Measurements from ENCODE around the gene ZCCHC24. TPM values are rescaled to one million over a fixed set of nuclear protein-coding genes. Genes with fewer than 3 reads are reported as not detected.

Gene ZCCHC24
- polyA plus RNA-seq, 1 of the 3 experiments (the other 2 are of a cell fraction) = 15.8 TPM

DNA sequence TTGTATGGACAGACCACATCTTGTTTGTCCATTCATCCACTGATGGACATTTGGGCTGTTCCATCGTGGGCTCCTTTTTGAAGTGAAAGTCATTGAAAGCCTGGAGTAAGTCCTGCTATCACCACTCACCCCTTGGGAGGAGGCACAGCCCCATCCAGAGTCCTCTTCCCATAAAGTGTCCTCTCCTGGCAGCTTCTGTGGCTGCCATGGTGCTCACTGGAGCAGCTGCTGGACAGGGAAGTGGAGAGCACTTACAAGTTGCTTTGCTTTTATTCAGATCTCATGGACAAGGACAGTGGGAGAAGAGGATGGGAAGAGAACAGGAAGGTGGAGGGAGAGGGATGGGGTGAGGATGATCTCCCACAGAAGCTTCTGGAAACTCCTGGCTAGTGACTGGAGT is 48.4 kb upstream of the ZCCHC24 start:
- no peak overlapping the region for H3K9ac ChIP-seq
- no peaks in the 10 kb centered on the region for H3K9me3 ChIP-seq
- no peak for DNase-seq
- H3K36me3 ChIP-seq (replicated peaks in 1 of 2; ENCODE audit: control insufficient read depth in 1 of 2, insufficient read depth in 2 of 2, low read length in 1 of 2) = no peaks in the 10 kb centered on the region
- H2AFZ ChIP-seq (ENCODE audit: low read depth) = no peak overlapping the region
- H4K20me1 ChIP-seq (ENCODE audit: insufficient read depth) = no peaks in the 10 kb centered on the region
- H3K4me2 ChIP-seq = no peak overlapping the region
- no peaks in the 10 kb centered on the region for H3K9me2 ChIP-seq
- no peaks in the 10 kb centered on the region for H3K79me2 ChIP-seq (ENCODE audit: insufficient read depth)
- no peak overlapping the region for H3K4me3 ChIP-seq (ENCODE audit: low read depth in 2 of 2, low read length in 1 of 2)
- CTCF ChIA-PET = interaction anchor here (0.9 to 3.7 kb wide), 3 partner anchors 8 to 120 kb away, joined by 3 to 21 read pairs (median 3); no protein-coding TSS in a partner anchor
- H3K27me3 ChIP-seq (ENCODE audit: insufficient read depth) = no peaks in the 10 kb centered on the region
- H3F3A ChIP-seq (replicated peaks; ENCODE audit: insufficient read depth) = no peaks in the 10 kb centered on the region
- POLR2A ChIA-PET = no interaction called here
- TF ChIP-seq, protein P1, sequence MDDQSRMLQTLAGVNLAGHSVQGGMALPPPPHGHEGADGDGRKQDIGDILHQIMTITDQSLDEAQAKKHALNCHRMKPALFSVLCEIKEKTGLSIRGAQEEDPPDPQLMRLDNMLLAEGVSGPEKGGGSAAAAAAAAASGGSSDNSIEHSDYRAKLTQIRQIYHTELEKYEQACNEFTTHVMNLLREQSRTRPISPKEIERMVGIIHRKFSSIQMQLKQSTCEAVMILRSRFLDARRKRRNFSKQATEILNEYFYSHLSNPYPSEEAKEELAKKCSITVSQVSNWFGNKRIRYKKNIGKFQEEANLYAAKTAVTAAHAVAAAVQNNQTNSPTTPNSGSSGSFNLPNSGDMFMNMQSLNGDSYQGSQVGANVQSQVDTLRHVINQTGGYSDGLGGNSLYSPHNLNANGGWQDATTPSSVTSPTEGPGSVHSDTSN (IDR thresholded peaks at IDR 0.05) = no peak
- H3K4me1 ChIP-seq (ENCODE audit: control insufficient read depth in 1 of 2, insufficient read depth in 2 of 2, low read depth in 1 of 2, low read length in 1 of 2) = peaks cover 3 to 8% of the 10 kb centered on the region in 2 experiments; a peak in 2 of 4 replicates
- no peak overlapping the region for H3K27ac ChIP-seq (ENCODE audit: low read depth in 2 of 2, low read length in 1 of 2)
- 44% methylated on average over 1 of the region's 1 CpG for WGBS (ENCODE audit: low lambda C conversion rate)

DNA sequence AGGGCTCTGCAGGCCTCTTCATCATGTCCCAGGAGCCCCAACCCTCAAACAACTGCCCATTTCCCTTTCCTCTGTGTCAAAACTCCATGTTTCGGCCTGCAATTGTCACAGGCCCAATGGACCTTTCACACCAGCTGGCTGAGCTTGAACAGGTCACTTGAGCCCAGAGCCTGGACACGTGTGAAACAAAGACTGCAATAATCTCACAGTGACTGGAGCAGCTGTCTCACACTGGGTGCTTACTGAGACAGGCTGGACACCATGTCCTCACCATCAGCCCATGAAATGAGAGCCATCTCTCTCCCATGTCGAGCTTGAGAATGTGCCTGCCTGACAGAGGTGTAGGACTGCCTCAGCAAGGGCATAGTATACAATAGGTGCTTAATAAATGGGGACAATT is 47.4 kb upstream of the ZCCHC24 start:
- H3K9me3 ChIP-seq = no peaks in the 10 kb centered on the region
- ChIA-PET CTCF (interaction anchor here (0.9 to 3.7 kb wide), 3 partner anchors 9 to 119 kb away, joined by 3 to 21 read pairs (median 3); no protein-coding TSS in a partner anchor), POLR2A (no interaction called here)
- no peak overlapping the region for H2AFZ ChIP-seq (ENCODE audit: low read depth)
- H3F3A ChIP-seq (replicated peaks; ENCODE audit: insufficient read depth) = peaks cover 4% of the 10 kb centered on the region
- 67% methylated on average over 3 of the region's 3 CpGs for WGBS (ENCODE audit: low lambda C conversion rate)
- no peaks in the 10 kb centered on the region for H3K27me3 ChIP-seq (ENCODE audit: insufficient read depth)
- H3K27ac ChIP-seq (ENCODE audit: low read depth in 2 of 2, low read length in 1 of 2) = no peak overlapping the region
- H3K4me2 ChIP-seq = no peak overlapping the region
- no peak for DNase-seq
- no peak overlapping the region for H3K4me3 ChIP-seq (ENCODE audit: low read depth in 2 of 2, low read length in 1 of 2)
- no peak for TF ChIP-seq MEF2A (IDR thresholded peaks at IDR 0.05; ENCODE audit: borderline replicate concordance, low read depth)
- no peak for TF ChIP-seq EP300 (IDR thresholded peaks at IDR 0.05; ENCODE audit: borderline replicate concordance in 1 of 2, low read depth in 1 of 2, low read length in 1 of 2)
- TF ChIP-seq POLR2AphosphoS5 (IDR thresholded peaks at IDR 0.05; ENCODE audit: low read depth, low read length) = no peak
- TF ChIP-seq, protein P2, sequence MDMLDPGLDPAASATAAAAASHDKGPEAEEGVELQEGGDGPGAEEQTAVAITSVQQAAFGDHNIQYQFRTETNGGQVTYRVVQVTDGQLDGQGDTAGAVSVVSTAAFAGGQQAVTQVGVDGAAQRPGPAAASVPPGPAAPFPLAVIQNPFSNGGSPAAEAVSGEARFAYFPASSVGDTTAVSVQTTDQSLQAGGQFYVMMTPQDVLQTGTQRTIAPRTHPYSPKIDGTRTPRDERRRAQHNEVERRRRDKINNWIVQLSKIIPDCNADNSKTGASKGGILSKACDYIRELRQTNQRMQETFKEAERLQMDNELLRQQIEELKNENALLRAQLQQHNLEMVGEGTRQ (IDR thresholded peaks at IDR 0.05; ENCODE audit: borderline replicate concordance, low read depth, low read length) = no peak
- no peak for TF ChIP-seq IRF3 (IDR thresholded peaks at IDR 0.05; ENCODE audit: low read depth, low read length)
- no peak for TF ChIP-seq EZH2phosphoT487 (IDR thresholded peaks at IDR 0.05; ENCODE audit: borderline replicate concordance, low read depth)
- no peak for TF ChIP-seq SIN3A (IDR thresholded peaks at IDR 0.05; ENCODE audit: borderline replicate concordance, low read depth, low read length)
- TF ChIP-seq YY1 (IDR thresholded peaks at IDR 0.05; ENCODE audit: low read depth) = no peak
- no peak for TF ChIP-seq CHD2 (IDR thresholded peaks at IDR 0.05; ENCODE audit: low read length, partially characterized antibody)
- no peak for TF ChIP-seq NRF1 (IDR thresholded peaks at IDR 0.05; ENCODE audit: low read depth, low read length)
- no peak for TF ChIP-seq FOXM1 (IDR thresholded peaks at IDR 0.05; ENCODE audit: low read depth)
- no peak for TF ChIP-seq TEAD4 (IDR thresholded peaks at IDR 0.05; ENCODE audit: borderline replicate concordance, insufficient read depth)
- no peak for TF ChIP-seq GATA2 (CRISPR knock-in tag; IDR thresholded peaks at IDR 0.05)
- no peak for TF ChIP-seq FOXJ3 (CRISPR knock-in tag; IDR thresholded peaks at IDR 0.05)
- H4K20me1 ChIP-seq (ENCODE audit: insufficient read depth) = no peaks in the 10 kb centered on the region
- H3K79me2 ChIP-seq (ENCODE audit: insufficient read depth) = no peaks in the 10 kb centered on the region
- peaks cover 7 to 12% of the 10 kb centered on the region in 2 experiments; a peak in 3 of 4 replicates for H3K4me1 ChIP-seq (ENCODE audit: control insufficient read depth in 1 of 2, insufficient read depth in 2 of 2, low read depth in 1 of 2, low read length in 1 of 2)
- H3K9ac ChIP-seq = no peak overlapping the region
- H3K36me3 ChIP-seq (replicated peaks in 1 of 2; ENCODE audit: control insufficient read depth in 1 of 2, insufficient read depth in 2 of 2, low read length in 1 of 2) = no peaks in the 10 kb centered on the region
- H3K9me2 ChIP-seq = no peaks in the 10 kb centered on the region

All from SK-N-SH (cell line).